Activated CD8-positive, alpha-beta T cell treated with anti-CD3 and anti-CD28 coated beads for 36 hours (primary cell): Measurements from ENCODE around the gene CHAMP1. TPM values are rescaled to one million over a fixed set of nuclear protein-coding genes. Genes with fewer than 3 reads are reported as not detected.

ENCODE experiments used
- ATAC-seq: fragments of 200-7000 bp; cut with Tn5 transposase; one replicate; pipeline ENCODE4 v1.10.0; 2021; ENCODE audit warnings: mild to moderate bottlenecking, moderate library complexity
- CTCF ChIA-PET: fragments of 350-600 bp; sonication (Branson Sonifier 250); formaldehyde crosslinking; loops from one replicate; lab custom pipeline; 2021; ENCODE audit warnings: antibody characterized with exemption; lab: Charles Lee
- POLR2A ChIA-PET: fragments of 350-600 bp; sonication (Branson Sonifier 250); formaldehyde crosslinking; loops from one replicate; lab custom pipeline; 2021; ENCODE audit warnings: antibody characterized with exemption; lab: Charles Lee
- DNase-seq: peaks from one replicate; pipeline ENCODE4 v3.0.0-alpha.2; 2020
- H3K27ac Mint-ChIP-seq: one replicate; pipeline ENCODE4 v1.8.0; 2021; ENCODE audit warnings: mild to moderate bottlenecking, mixed read lengths
- H3K27me3 Mint-ChIP-seq: one replicate; pipeline ENCODE4 v1.8.0; 2021; ENCODE audit warnings: mixed read lengths
- H3K36me3 Mint-ChIP-seq: one replicate; pipeline ENCODE4 v1.8.0; 2021; ENCODE audit warnings: low read depth, mixed read lengths
- H3K4me1 Mint-ChIP-seq: one replicate; pipeline ENCODE4 v1.8.0; 2021; ENCODE audit warnings: low read depth, mixed read lengths
- H3K4me3 Mint-ChIP-seq: one replicate; pipeline ENCODE4 v1.8.0; 2021; ENCODE audit warnings: mild to moderate bottlenecking, moderate library complexity, mixed read lengths
- H3K9me3 Mint-ChIP-seq: one replicate; pipeline ENCODE4 v1.8.0; 2021; ENCODE audit warnings: mixed read lengths
- intact Hi-C: fragments of 100-400 bp; cut with micrococcal nuclease; formaldehyde crosslinking; loops from one replicate; pipeline ENCODE4 v1.10.0; 2022
- total RNA-seq, 2 experiments: library from RNA; stranded (reverse); gene quantifications; one replicate each; pipeline ENCODE4 v1.2.3, GENCODE V29; 2021
- TF ChIP-seq, protein P1 (sequence below): fragments of 200-600 bp; IDR thresholded peaks from one replicate; pipeline ENCODE4 v1.8.0; 2022; ENCODE audit warnings: antibody characterized with exemption, mild to moderate bottlenecking

The CHAMP1 gene
- total RNA-seq, 2 experiments from 2014 or later = 33.9 to 34.7 TPM

DNA sequence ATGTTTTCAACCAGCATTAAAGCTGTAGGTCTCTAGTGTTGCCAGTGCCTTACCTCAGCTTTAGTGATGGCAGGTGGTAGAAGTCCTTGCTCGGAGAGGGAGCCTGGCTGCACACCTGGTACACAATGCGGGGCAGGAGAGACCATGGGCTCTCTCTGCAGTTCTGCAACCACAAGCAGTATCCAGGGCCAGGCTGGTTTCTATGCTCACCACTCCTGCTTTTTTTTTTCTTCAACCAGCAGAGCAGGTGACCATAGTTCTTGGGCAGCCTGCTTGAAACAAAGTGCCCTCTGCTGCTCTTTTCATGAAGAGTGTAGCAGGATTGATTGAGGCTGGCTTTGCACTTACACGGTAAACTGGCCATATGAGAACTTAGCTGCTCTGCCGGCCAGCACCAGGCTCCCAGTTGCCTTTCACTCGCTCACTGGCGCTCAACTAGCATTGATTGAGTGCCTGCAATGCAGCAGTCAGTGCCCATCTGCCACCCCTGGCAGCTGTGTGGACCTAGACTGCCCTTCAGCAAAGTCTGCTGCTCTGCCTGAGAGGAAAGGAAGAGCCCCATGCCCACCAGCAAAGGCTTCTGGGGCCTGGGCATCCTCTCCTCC, 4.4 kb upstream of the CHAMP1 start:
- ATAC-seq = no peak
- POLR2A ChIA-PET = no interaction called here
- CTCF ChIA-PET = interaction anchor here (1.7 to 2.0 kb wide), 2 partner anchors 29 to 30 kb away, joined by 4 read pairs; no protein-coding TSS in a partner anchor
- intact Hi-C loops = no loop called here
- Mint-ChIP-seq H3K27ac (no peak overlapping the region), H3K27me3 (no peaks in the 10 kb centered on the region), H3K36me3 (peaks cover 11% of the 10 kb centered on the region), H3K4me3 (no peak overlapping the region), H3K4me1 (peaks cover 13% of the 10 kb centered on the region), H3K9me3 (no peaks in the 10 kb centered on the region)
- no peak for DNase-seq
- TF ChIP-seq, protein P1, sequence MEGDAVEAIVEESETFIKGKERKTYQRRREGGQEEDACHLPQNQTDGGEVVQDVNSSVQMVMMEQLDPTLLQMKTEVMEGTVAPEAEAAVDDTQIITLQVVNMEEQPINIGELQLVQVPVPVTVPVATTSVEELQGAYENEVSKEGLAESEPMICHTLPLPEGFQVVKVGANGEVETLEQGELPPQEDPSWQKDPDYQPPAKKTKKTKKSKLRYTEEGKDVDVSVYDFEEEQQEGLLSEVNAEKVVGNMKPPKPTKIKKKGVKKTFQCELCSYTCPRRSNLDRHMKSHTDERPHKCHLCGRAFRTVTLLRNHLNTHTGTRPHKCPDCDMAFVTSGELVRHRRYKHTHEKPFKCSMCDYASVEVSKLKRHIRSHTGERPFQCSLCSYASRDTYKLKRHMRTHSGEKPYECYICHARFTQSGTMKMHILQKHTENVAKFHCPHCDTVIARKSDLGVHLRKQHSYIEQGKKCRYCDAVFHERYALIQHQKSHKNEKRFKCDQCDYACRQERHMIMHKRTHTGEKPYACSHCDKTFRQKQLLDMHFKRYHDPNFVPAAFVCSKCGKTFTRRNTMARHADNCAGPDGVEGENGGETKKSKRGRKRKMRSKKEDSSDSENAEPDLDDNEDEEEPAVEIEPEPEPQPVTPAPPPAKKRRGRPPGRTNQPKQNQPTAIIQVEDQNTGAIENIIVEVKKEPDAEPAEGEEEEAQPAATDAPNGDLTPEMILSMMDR = no peak

DNA sequence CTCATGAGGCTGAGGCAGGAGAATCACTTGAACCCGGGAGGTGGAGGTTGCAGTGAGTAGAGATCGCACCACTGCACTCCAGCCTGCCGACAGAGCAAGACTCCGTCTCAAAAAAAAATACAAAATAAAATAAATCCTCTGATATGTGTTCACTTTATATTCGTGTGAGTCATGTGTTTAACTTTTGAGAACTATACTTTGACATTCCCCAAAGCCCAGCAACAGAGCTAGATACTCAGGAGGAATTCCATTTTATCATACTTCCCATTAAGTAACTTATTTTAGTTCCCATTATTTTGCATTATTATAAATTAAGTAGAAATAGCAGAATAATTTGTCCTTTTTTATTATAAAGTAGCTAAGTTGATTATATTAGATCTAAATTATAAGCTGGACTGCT, 3.3 kb upstream of the CHAMP1 start:
- ATAC-seq = no peak

DNA sequence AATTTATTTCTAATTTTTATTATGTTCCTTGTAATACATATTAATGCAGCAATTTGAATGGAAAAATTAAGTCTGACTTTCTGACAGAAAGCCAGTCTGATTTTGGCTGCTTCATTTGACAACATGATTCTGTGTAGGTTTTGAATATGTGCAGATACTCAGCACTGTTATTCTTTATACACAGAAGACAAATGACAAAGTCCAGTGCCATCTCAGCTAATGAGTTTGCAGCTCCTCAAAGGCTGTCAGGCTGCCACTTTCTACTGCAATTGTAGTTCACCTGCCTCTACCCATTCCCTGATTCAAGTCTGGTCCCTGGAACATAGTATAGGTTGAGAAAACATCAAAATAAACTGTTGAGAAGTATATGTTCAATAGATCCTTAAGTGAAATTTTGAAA, 2.9 kb upstream of the CHAMP1 start:
- Mint-ChIP-seq H3K4me1 (peaks cover 20% of the 10 kb centered on the region), H3K4me3 (no peak overlapping the region), H3K27me3 (no peaks in the 10 kb centered on the region), H3K27ac (no peak overlapping the region), H3K9me3 (no peaks in the 10 kb centered on the region), H3K36me3 (peaks cover 17% of the 10 kb centered on the region)
- ATAC-seq (no peak), DNase-seq (no peak)
- ChIA-PET POLR2A (no interaction called here), CTCF (interaction anchor here (1.7 to 2.0 kb wide), 2 partner anchors 28 to 31 kb away, joined by 4 read pairs; no protein-coding TSS in a partner anchor)
- TF ChIP-seq, protein P1 = no peak
- intact Hi-C loops = no loop called here

More for the DNA sequence above, 3.3 kb upstream of the CHAMP1 start:
- Mint-ChIP-seq H3K9me3 (no peaks in the 10 kb centered on the region), H3K4me1 (peaks cover 20% of the 10 kb centered on the region), H3K27ac (no peak overlapping the region), H3K36me3 (peaks cover 17% of the 10 kb centered on the region), H3K27me3 (no peaks in the 10 kb centered on the region), H3K4me3 (no peak overlapping the region)
- no peak for DNase-seq
- POLR2A ChIA-PET = no interaction called here
- CTCF ChIA-PET = interaction anchor here (1.7 to 2.0 kb wide), 2 partner anchors 28 to 31 kb away, joined by 4 read pairs; no protein-coding TSS in a partner anchor
- intact Hi-C loops = no loop called here
- TF ChIP-seq, protein P1 = no peak

DNA sequence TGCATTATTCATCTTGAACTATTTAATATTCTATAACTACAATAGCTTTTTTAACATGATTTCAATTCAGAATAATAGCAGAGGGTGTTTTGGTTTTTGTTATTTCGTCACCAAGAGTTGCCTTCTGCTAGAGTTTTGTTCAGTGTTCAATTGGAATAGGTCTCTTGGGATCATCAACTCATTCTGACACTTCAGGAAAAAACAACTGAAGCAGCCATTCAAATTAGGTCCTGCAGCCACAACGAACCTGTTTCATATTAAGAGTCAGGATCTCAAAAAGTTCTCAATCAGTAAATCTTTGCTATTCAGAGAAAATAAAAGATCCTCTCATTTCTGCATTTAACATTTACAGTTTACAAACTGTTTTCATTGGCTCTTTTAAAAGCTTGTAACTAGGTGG, 2.4 kb upstream of the CHAMP1 start:
- H3K9me3 Mint-ChIP-seq = no peaks in the 10 kb centered on the region
- peaks cover 25% of the 10 kb centered on the region for H3K4me1 Mint-ChIP-seq
- no peak for DNase-seq
- no peak overlapping the region for H3K4me3 Mint-ChIP-seq
- no peak for ATAC-seq
- POLR2A ChIA-PET = interaction anchor here (1.3 to 1.5 kb wide), 2 partner anchors 29 to 31 kb away, joined by 3 to 4 read pairs; no protein-coding TSS in a partner anchor
- H3K27ac Mint-ChIP-seq = no peak overlapping the region
- intact Hi-C loops = no loop called here
- CTCF ChIA-PET = interaction anchor here (1.7 kb wide), 1 partner anchor 27 kb away, joined by 4 read pairs; no protein-coding TSS in a partner anchor
- H3K36me3 Mint-ChIP-seq = peaks cover 13% of the 10 kb centered on the region
- no peaks in the 10 kb centered on the region for H3K27me3 Mint-ChIP-seq
- TF ChIP-seq, protein P1 = no peak
